ENCODE measurements around the gene SPINK4.

Gene SPINK4

DNA sequence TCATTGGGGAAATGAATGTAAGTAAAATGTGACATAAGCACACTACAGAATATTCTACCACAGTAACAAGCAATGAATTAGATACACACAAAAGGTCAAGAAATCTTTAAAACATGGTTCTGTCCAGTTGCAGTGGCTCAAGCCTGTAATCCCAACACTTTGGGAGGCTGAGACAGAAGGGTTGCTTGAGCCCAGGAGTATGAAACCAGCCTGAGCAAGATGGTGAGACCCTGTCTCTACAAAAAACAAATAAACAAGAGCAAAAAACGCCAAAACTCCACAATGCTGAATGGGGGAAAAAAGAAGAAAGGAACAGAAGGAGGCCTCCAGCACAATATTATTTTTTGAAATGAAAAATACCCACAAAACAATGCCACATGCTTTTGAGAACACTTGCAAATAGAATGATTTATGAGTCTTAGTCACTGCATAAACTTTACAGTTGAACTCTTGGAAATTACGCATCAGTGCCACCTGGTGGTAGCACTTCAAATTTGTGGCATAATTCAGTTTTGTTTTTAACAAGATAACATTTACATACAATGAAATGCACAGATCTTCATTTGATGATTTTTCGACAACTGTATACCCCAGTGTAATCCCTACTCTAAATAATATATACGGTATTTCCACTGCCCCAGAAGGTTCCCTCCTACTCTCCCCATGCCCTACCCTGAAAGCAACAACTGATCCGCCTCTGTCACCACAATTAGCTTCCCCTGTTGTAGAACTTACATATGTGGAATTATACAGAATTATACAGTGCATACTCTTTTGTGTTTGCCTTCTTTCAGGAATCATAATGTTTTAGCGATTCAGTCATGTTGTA is 14.4 kb upstream of the SPINK4 start:
- H3K4me3 ChIP-seq (ENCODE audit: low read depth, low read length) = no peak overlapping the region
- no peaks in the 10 kb centered on the region for H3K36me3 ChIP-seq
- DNase-seq = peak; percentile 43
- no peaks in the 10 kb centered on the region for H3K27me3 ChIP-seq (ENCODE audit: insufficient read depth, low read depth, severe bottlenecking)
- H3K27ac ChIP-seq = no peak overlapping the region
- peak; percentile 35 for TF ChIP-seq CTCF (IDR thresholded peaks at IDR 0.05; ENCODE audit: low read depth, low read length)
- H3K9me3 ChIP-seq (ENCODE audit: severe bottlenecking) = no peaks in the 10 kb centered on the region

DNA sequence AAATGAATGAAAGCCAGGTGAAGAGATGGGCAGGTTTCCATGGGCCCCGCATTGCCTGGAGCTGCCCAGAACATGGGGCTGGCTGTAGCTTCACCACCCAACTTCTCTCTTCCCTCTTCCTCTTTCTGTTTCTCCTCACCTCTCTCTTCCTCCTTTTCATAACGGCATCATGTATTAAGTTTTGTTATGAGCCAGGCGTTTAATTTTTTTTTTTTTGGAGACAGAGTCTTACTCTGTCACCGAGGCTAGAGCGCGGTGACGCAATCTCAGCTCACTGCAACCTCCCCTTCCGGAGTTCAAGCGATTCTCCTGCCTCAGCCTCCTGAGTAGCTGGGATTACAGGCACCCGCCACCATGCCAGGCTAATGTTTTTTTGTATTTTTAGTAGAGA is 13.0 kb upstream of the SPINK4 start:
- DNase-seq = no peak
- H3K27ac ChIP-seq = no peak overlapping the region
- no peaks in the 10 kb centered on the region for H3K36me3 ChIP-seq
- TF ChIP-seq CTCF (IDR thresholded peaks at IDR 0.05; ENCODE audit: low read depth, low read length) = no peak
- no peaks in the 10 kb centered on the region for H3K27me3 ChIP-seq (ENCODE audit: insufficient read depth, low read depth, severe bottlenecking)
- no peaks in the 10 kb centered on the region for H3K9me3 ChIP-seq (ENCODE audit: severe bottlenecking)
- H3K4me3 ChIP-seq (ENCODE audit: low read depth, low read length) = no peak overlapping the region

GRCh38 chr9:33227741-33228140 is 12.2 kb upstream of the SPINK4 start:
- no peaks in the 10 kb centered on the region for H3K27me3 ChIP-seq (ENCODE audit: insufficient read depth, low read depth, severe bottlenecking)
- no peak overlapping the region for H3K4me3 ChIP-seq (ENCODE audit: low read depth, low read length)
- TF ChIP-seq CTCF (IDR thresholded peaks at IDR 0.05; ENCODE audit: low read depth, low read length) = no peak
- no peaks in the 10 kb centered on the region for H3K9me3 ChIP-seq (ENCODE audit: severe bottlenecking)
- H3K27ac ChIP-seq = no peak overlapping the region
- H3K36me3 ChIP-seq = no peaks in the 10 kb centered on the region
- DNase-seq = no peak

DNA sequence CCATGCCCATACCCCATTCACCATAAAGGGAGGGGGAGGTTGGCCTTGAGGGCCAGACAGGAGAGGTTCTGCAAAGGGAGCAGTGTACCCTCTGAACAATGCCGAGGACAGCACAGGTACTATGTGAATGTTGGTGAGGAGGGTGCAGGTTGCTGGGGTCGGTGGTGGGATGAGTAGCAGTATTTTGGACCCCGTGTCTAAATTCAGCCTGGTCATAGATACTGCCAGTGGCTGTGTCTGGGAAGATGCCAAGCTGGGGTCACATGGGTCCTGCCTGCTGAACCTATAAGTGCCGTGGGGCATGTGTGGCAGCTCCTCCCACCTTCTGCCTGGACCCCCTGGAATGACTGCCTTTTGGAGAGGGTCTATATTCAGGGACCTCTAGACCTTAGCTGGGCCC is 11.4 kb upstream of the SPINK4 start:
- no peak for TF ChIP-seq CTCF (IDR thresholded peaks at IDR 0.05; ENCODE audit: low read depth, low read length)
- H3K9me3 ChIP-seq (ENCODE audit: severe bottlenecking) = no peaks in the 10 kb centered on the region
- H3K4me3 ChIP-seq (ENCODE audit: low read depth, low read length) = no peak overlapping the region
- no peaks in the 10 kb centered on the region for H3K27me3 ChIP-seq (ENCODE audit: insufficient read depth, low read depth, severe bottlenecking)
- no peak overlapping the region for H3K27ac ChIP-seq
- DNase-seq = no peak
- H3K36me3 ChIP-seq = no peaks in the 10 kb centered on the region

DNA sequence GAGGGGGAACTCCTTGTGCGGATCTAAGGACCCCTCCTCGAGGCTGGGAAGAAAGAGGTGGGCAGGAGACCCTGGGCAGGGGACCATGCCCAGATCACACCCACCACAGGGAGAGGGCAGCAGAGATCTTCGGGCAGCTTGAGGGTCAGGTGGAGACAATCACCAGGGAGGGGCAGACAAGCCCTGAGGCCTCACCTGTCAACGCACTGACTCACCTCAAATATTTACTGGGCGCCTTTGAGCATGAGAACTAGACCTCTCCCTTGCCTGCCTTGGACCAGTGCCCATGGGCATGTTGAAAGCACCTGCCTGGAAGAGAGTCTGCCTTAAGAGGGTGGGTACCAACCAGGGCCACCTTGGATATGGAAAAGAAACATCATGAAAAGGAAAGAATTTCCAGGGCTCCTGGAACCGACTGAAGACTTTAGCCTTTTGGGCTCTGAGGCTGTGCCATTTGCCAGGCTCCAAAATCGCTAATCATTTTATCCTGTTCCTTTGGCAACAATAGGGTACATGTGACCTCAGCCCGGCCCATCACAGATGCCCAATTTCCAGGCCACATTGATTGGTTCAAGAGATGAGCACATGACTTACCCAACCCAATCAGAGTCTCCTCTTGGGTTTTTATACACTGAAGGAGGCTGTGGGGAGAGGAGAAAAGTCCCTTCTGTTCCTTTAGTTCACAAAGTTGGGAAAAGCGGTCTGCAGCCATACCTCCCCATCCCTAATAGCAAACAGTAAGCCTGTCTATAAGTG is 10.4 kb upstream of the SPINK4 start:
- DNase-seq = peak; percentile 67
- H3K36me3 ChIP-seq = no peaks in the 10 kb centered on the region
- H3K27me3 ChIP-seq (ENCODE audit: insufficient read depth, low read depth, severe bottlenecking) = no peaks in the 10 kb centered on the region
- TF ChIP-seq CTCF (IDR thresholded peaks at IDR 0.05; ENCODE audit: low read depth, low read length) = peak; percentile 92
- no peak overlapping the region for H3K4me3 ChIP-seq (ENCODE audit: low read depth, low read length)
- H3K9me3 ChIP-seq (ENCODE audit: severe bottlenecking) = no peaks in the 10 kb centered on the region
- H3K27ac ChIP-seq = no peak overlapping the region
